Panc1 (cell line): ENCODE results near the gene PRPF18. TPM values are rescaled to one million over a fixed set of nuclear protein-coding genes. Genes with fewer than 3 reads are reported as not detected.

ENCODE experiments used
- ATAC-seq: fragments of 200-7000 bp; cut with Tn5 transposase; 2 replicates; pipeline ENCODE4 v1.9.1; 2020; ENCODE audit warnings: mild to moderate bottlenecking, moderate library complexity
- BruUV-seq: library from RNA; stranded (reverse); fragments of 400-500 nt; replicated peaks from 2 replicates; lab custom pipeline; 2021; lab: Mats Ljungman, UMichigan
- CTCF ChIA-PET: fragments of 300-600 bp; sonication (Branson Sonifier 250); formaldehyde crosslinking; loops from one replicate; lab custom pipeline; 2022; ENCODE audit warnings: antibody characterized with exemption; lab: Charles Lee
- POLR2A ChIA-PET: fragments of 300-600 bp; sonication (Branson Sonifier 250); formaldehyde crosslinking; loops from one replicate; lab custom pipeline; 2022; ENCODE audit warnings: antibody characterized with exemption; lab: Charles Lee
- DNase-seq: peaks from one replicate; pipeline ENCODE4 v3.0.0-alpha.2; 2010; ENCODE audit warnings: low read depth, low spot score
- H3K27ac ChIP-seq: 2 replicates; pipeline ENCODE4 v1.5.1; 2011; ENCODE audit warnings: mild to moderate bottlenecking, low read length, inconsistent platforms
- H3K27me3 ChIP-seq: fragments of 200-500 bp; sonication (Bioruptor generic); 2 replicates; pipeline ENCODE4 v1.6.0; 2014; ENCODE audit warnings: low read length, inconsistent platforms; ENCODE audit not compliant: control insufficient read depth, insufficient read depth
- H3K36me3 ChIP-seq: fragments of 200-500 bp; sonication (Bioruptor generic); 2 replicates; pipeline ENCODE4 v1.5.1; 2014; ENCODE audit warnings: inconsistent platforms, mild to moderate bottlenecking, low read length, moderate library complexity; ENCODE audit not compliant: control insufficient read depth, insufficient read depth
- H3K4me1 ChIP-seq: 2 replicates; pipeline ENCODE4 v1.5.1; 2011; ENCODE audit warnings: inconsistent platforms, mild to moderate bottlenecking, low read length, moderate library complexity; ENCODE audit not compliant: control insufficient read depth, insufficient read depth
- H3K4me3 ChIP-seq, 2 experiments: 2 replicates each; pipeline ENCODE4 v1.5.1; 2011 to 2012; ENCODE audit warnings: low read depth in 2 of 2, low read length in 2 of 2, mild to moderate bottlenecking in 2 of 2, inconsistent platforms in 1 of 2, moderate library complexity in 1 of 2
- H3K9me3 ChIP-seq: fragments of 200-500 bp; sonication (Bioruptor generic); 2 replicates; pipeline ENCODE4 v1.5.1; 2014; ENCODE audit warnings: low read depth, mild to moderate bottlenecking, inconsistent platforms, low read length, moderate library complexity; ENCODE audit not compliant: control insufficient read depth, insufficient read depth
- POLR2AphosphoS5 ChIP-seq: IDR thresholded peaks from 2 replicates; pipeline ENCODE4 v1.6.1; 2012; ENCODE audit warnings: mild to moderate bottlenecking, low read depth, low read length, moderate library complexity
- SIN3A ChIP-seq: IDR thresholded peaks from 2 replicates; pipeline ENCODE4 v1.6.1; 2012; ENCODE audit warnings: low read depth, mild to moderate bottlenecking, low read length, moderate library complexity, borderline replicate concordance; ENCODE audit not compliant: insufficient read depth
- TCF7L2 ChIP-seq: IDR thresholded peaks from 2 replicates; pipeline ENCODE4 v1.6.1; 2011; ENCODE audit warnings: mild to moderate bottlenecking, low read depth, low read length, inconsistent platforms
- in situ Hi-C: cut with HindIII; loops from 2 replicates; pipeline ENCODE4 v1.10.0; 2016; ENCODE audit warnings: low sequenced_read_pairs, low pct_unique_long_range_greater_than_20kb
- intact Hi-C: fragments of 100-400 bp; cut with micrococcal nuclease; formaldehyde crosslinking; loops from one replicate; pipeline ENCODE4 v1.10.0; 2022; ENCODE audit not compliant: unreplicated experiment
- total RNA-seq: library from RNA; stranded (reverse); gene quantifications from one replicate; pipeline ENCODE4 v1.2.1, GENCODE V29; 2021; ENCODE audit not compliant: unreplicated experiment
- TF ChIP-seq, protein P1 (sequence below): fragments of 450-650 bp; IDR thresholded peaks from 2 replicates; pipeline ENCODE4 v1.5.1; 2017; ENCODE audit warnings: mild to moderate bottlenecking
- TF ChIP-seq, protein P2 (sequence below), 2 experiments: IDR thresholded peaks; 2 replicates each; pipeline ENCODE4 v1.6.1; 2011 to 2012; ENCODE audit warnings: low read depth in 2 of 2, control low read depth in 1 of 2, low read length in 1 of 2, mild to moderate bottlenecking in 1 of 2, moderate library complexity in 1 of 2; ENCODE audit not compliant: insufficient read depth in 1 of 2

Gene PRPF18
- total RNA-seq, 1 experiment from 2014 or later, result 12.0 TPM

DNA sequence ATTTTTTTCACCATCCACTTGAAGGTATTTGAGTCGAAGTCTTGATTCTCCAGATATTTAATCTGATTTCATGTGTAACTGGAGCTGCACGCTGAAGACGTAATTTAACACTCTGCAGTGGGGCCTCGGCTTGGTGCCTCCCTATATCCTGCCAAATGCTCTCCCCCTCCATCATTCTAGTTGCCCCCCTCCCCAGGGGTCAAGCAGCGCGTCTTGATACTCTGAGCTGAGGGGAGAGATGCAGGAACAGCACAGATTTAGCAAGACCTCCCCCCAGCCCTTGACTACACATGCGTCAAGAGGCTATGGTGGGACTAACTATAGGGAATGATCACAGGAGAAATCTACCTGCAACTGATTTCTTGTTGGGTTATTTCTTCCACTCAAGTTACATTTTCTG lies 85.8 kb downstream of the PRPF18 start:
- in situ Hi-C loops (no loop called here), intact Hi-C loops (no loop called here)
- no peaks in the 10 kb centered on the region for H3K36me3 ChIP-seq
- no peak overlapping the region for H3K27ac ChIP-seq
- ChIA-PET POLR2A (interaction anchor here (0.6 kb wide), 1 partner anchor 111 kb away, joined by 3 read pairs; no protein-coding TSS in a partner anchor), CTCF (no interaction called here)
- DNase-seq (no peak), ATAC-seq (no peak)
- TF ChIP-seq TCF7L2, result no peak
- TF ChIP-seq, protein P1, sequence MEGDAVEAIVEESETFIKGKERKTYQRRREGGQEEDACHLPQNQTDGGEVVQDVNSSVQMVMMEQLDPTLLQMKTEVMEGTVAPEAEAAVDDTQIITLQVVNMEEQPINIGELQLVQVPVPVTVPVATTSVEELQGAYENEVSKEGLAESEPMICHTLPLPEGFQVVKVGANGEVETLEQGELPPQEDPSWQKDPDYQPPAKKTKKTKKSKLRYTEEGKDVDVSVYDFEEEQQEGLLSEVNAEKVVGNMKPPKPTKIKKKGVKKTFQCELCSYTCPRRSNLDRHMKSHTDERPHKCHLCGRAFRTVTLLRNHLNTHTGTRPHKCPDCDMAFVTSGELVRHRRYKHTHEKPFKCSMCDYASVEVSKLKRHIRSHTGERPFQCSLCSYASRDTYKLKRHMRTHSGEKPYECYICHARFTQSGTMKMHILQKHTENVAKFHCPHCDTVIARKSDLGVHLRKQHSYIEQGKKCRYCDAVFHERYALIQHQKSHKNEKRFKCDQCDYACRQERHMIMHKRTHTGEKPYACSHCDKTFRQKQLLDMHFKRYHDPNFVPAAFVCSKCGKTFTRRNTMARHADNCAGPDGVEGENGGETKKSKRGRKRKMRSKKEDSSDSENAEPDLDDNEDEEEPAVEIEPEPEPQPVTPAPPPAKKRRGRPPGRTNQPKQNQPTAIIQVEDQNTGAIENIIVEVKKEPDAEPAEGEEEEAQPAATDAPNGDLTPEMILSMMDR, result no peak
- no peak for TF ChIP-seq POLR2AphosphoS5
- TF ChIP-seq SIN3A, result no peak
- TF ChIP-seq, protein P2, sequence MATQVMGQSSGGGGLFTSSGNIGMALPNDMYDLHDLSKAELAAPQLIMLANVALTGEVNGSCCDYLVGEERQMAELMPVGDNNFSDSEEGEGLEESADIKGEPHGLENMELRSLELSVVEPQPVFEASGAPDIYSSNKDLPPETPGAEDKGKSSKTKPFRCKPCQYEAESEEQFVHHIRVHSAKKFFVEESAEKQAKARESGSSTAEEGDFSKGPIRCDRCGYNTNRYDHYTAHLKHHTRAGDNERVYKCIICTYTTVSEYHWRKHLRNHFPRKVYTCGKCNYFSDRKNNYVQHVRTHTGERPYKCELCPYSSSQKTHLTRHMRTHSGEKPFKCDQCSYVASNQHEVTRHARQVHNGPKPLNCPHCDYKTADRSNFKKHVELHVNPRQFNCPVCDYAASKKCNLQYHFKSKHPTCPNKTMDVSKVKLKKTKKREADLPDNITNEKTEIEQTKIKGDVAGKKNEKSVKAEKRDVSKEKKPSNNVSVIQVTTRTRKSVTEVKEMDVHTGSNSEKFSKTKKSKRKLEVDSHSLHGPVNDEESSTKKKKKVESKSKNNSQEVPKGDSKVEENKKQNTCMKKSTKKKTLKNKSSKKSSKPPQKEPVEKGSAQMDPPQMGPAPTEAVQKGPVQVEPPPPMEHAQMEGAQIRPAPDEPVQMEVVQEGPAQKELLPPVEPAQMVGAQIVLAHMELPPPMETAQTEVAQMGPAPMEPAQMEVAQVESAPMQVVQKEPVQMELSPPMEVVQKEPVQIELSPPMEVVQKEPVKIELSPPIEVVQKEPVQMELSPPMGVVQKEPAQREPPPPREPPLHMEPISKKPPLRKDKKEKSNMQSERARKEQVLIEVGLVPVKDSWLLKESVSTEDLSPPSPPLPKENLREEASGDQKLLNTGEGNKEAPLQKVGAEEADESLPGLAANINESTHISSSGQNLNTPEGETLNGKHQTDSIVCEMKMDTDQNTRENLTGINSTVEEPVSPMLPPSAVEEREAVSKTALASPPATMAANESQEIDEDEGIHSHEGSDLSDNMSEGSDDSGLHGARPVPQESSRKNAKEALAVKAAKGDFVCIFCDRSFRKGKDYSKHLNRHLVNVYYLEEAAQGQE (IDR thresholded peaks at IDR 0.05; ENCODE audit: insufficient read depth in 1 of 2, low read depth in 2 of 2, low read length in 1 of 2), result no peak
- no peaks in the 10 kb centered on the region for H3K27me3 ChIP-seq
- no peaks in the 10 kb centered on the region for H3K4me1 ChIP-seq
- no TSS peak for BruUV-seq
- H3K4me3 ChIP-seq, result no peak overlapping the region
- H3K9me3 ChIP-seq, result no peaks in the 10 kb centered on the region

DNA sequence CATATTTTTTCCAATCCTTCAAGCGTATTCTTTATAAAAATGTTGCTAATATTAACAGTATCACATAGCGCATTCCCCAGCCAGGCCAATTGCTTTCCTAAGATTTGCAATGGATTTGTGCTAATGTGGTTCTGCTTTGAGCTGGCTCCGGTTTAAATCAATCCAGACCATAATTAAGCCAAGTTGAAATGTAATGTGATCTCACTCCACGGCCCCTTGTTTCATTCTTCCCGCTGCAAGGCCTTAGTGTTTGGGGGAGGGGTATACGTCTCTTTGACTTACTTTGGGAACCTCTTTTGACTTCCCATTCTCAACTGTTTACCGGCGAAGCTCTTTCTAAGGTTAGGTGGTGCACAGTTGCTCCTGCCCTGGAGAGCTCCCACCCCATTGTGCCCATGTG lies 86.4 kb downstream of the PRPF18 start:
- Histone ChIP-seq H3K36me3 (no peaks in the 10 kb centered on the region), H3K4me1 (no peaks in the 10 kb centered on the region), H3K9me3 (no peaks in the 10 kb centered on the region), H3K27me3 (no peaks in the 10 kb centered on the region), H3K27ac (no peak overlapping the region), H3K4me3 (no peak overlapping the region)
- no peak for TF ChIP-seq POLR2AphosphoS5
- no peak for TF ChIP-seq TCF7L2
- TF ChIP-seq, protein P1, result no peak
- TF ChIP-seq, protein P2 (IDR thresholded peaks at IDR 0.05; ENCODE audit: insufficient read depth in 1 of 2, low read depth in 2 of 2, low read length in 1 of 2), result no peak
- TF ChIP-seq SIN3A, result no peak
- DNase-seq, result no peak
- CTCF ChIA-PET, result no interaction called here
- ATAC-seq, result no peak
- no TSS peak for BruUV-seq
- POLR2A ChIA-PET, result interaction anchor here (0.5 to 0.6 kb wide), 2 partner anchors 110 to 241 kb away, joined by 3 to 4 read pairs; no protein-coding TSS in a partner anchor
- in situ Hi-C loops (no loop called here), intact Hi-C loops (no loop called here)
